B cell (primary cell): ENCODE results near the gene NPHP4. TPM values are rescaled to one million over a fixed set of nuclear protein-coding genes. Genes with fewer than 3 reads are reported as not detected.

Source experiments
- ATAC-seq: fragments of 200-7000 bp; cut with Tn5 transposase; one replicate; pipeline ENCODE4 v1.10.0; 2021; ENCODE audit warnings: low read depth, mild to moderate bottlenecking, moderate number of reproducible peaks, moderate library complexity
- CTCF ChIA-PET: fragments of 350-600 bp; sonication (Branson Sonifier 250); formaldehyde crosslinking; loops from one replicate; lab custom pipeline; 2021; ENCODE audit warnings: antibody characterized with exemption, inconsistent platforms; lab: Charles Lee
- POLR2A ChIA-PET: fragments of 350-600 bp; sonication (Branson Sonifier 250); formaldehyde crosslinking; loops from one replicate; lab custom pipeline; 2021; ENCODE audit warnings: antibody characterized with exemption; lab: Charles Lee
- DNase-seq: peaks from one replicate; pipeline ENCODE4 v3.0.0; 2013
- H2AFZ ChIP-seq: 2 replicates; pipeline ENCODE4 v1.6.1; 2012; ENCODE audit warnings: mild to moderate bottlenecking, low read depth, low read length; ENCODE audit not compliant: insufficient read depth, poor library complexity, severe bottlenecking
- H3K27ac ChIP-seq, 2 donors: 1 replicate in 1 of 2; 2 replicates in 1 of 2; pipeline ENCODE4 v1.5.1; 2012 to 2013; ENCODE audit warnings: low read length in 2 of 2, mild to moderate bottlenecking in 2 of 2, moderate library complexity in 1 of 2
- H3K27me3 ChIP-seq, 4 experiments: fragments of 200-600 bp in 1 of 4; sonication (generic) in 1 of 4; replicated peaks in 1 of 4; 1 replicate in 2 of 4; 2 replicates in 2 of 4; pipeline versions ENCODE4 v1.6.1 to v1.7.0; 2013 to 2016; ENCODE audit warnings: low read length in 3 of 4, mild to moderate bottlenecking in 2 of 4, mixed read lengths in 1 of 4, moderate library complexity in 1 of 4; ENCODE audit not compliant: insufficient read depth in 4 of 4, control insufficient read depth in 3 of 4; ENCODE audit errors: control extremely low read depth in 1 of 4
- H3K36me3 ChIP-seq, 2 experiments: replicated peaks in 1 of 2; 1 replicate in 1 of 2; 2 replicates in 1 of 2; pipeline versions ENCODE4 v1.6.1 to v1.7.1; 2013; ENCODE audit warnings: low read length in 1 of 2; ENCODE audit not compliant: insufficient read depth in 2 of 2, control insufficient read depth in 1 of 2; ENCODE audit errors: control extremely low read depth in 1 of 2, extremely low read depth in 1 of 2
- H3K4me1 ChIP-seq, 2 donors: fragments of 200-600 bp in 1 of 2; sonication (generic) in 1 of 2; 1 replicate in 1 of 2; 2 replicates in 1 of 2; pipeline versions ENCODE4 v1.5.1 to v1.6.1; 2013 to 2017; ENCODE audit warnings: low read length in 2 of 2; ENCODE audit not compliant: control insufficient read depth in 2 of 2, insufficient read depth in 2 of 2
- H3K4me2 ChIP-seq: replicated peaks from 2 replicates; pipeline ENCODE3; 2012; ENCODE audit warnings: mild to moderate bottlenecking, low read depth, low read length; ENCODE audit not compliant: poor library complexity, severe bottlenecking
- H3K4me3 ChIP-seq, 5 experiments: fragments of 200-600 bp in 1 of 5; sonication (generic) in 1 of 5; 1 replicate in 3 of 5; 2 replicates in 2 of 5; pipeline versions ENCODE4 v1.5.1 to v1.7.0; 2011 to 2016; ENCODE audit warnings: low read length in 4 of 5, mild to moderate bottlenecking in 4 of 5, low read depth in 2 of 5, control low read depth in 1 of 5, moderate library complexity in 1 of 5; ENCODE audit not compliant: insufficient read depth in 1 of 5; ENCODE audit errors: control extremely low read depth in 1 of 5, extremely low read depth in 1 of 5
- H3K79me2 ChIP-seq: fragments of 200-600 bp; sonication (generic); one replicate; pipeline ENCODE4 v1.6.0; 2016; ENCODE audit warnings: low read length; ENCODE audit not compliant: control insufficient read depth, insufficient read depth
- H3K9ac ChIP-seq: fragments of 200-600 bp; sonication (generic); 2 replicates; pipeline ENCODE4 v1.6.1; 2017; ENCODE audit warnings: mild to moderate bottlenecking, low read length, moderate library complexity
- H3K9me3 ChIP-seq, 3 donors: one replicate each; pipeline versions ENCODE4 v1.6.1 to v1.7.1; 2013; ENCODE audit warnings: low read length in 2 of 3; ENCODE audit not compliant: control insufficient read depth in 2 of 3, insufficient read depth in 1 of 3; ENCODE audit errors: control extremely low read depth in 1 of 3
- H4K20me1 ChIP-seq: 2 replicates; pipeline ENCODE4 v1.6.0; 2012; ENCODE audit warnings: mild to moderate bottlenecking, low read length; ENCODE audit not compliant: insufficient read depth, control insufficient read depth, poor library complexity, severe bottlenecking
- H3K27ac Mint-ChIP-seq: one replicate; pipeline ENCODE4 v1.8.0; 2021; ENCODE audit warnings: mixed read lengths
- H3K27me3 Mint-ChIP-seq: one replicate; pipeline ENCODE4 v1.8.0; 2021; ENCODE audit warnings: mixed read lengths
- H3K4me1 Mint-ChIP-seq: one replicate; pipeline ENCODE4 v1.8.0; 2021; ENCODE audit warnings: mixed read lengths
- H3K4me3 Mint-ChIP-seq: one replicate; pipeline ENCODE4 v1.8.0; 2021; ENCODE audit warnings: mixed read lengths
- H3K9me3 Mint-ChIP-seq: one replicate; pipeline ENCODE4 v1.8.0; 2022; ENCODE audit warnings: mixed read lengths; ENCODE audit not compliant: insufficient read depth
- EZH2 ChIP-seq: IDR thresholded peaks from 2 replicates; pipeline ENCODE4 v1.6.1; 2012; ENCODE audit warnings: borderline replicate concordance, low read depth, mild to moderate bottlenecking, moderate library complexity, low read length; ENCODE audit not compliant: insufficient read depth, poor library complexity, severe bottlenecking
- WGBS: methylation state at CpG from one replicate; pipeline ENCODE4 v1.1.5; 2013; ENCODE audit warnings: missing lambda C conversion rate; ENCODE audit not compliant: insufficient coverage; 5-methylcytosine and 5-hydroxymethylcytosine counted together
- intact Hi-C: fragments of 100-400 bp; cut with micrococcal nuclease; formaldehyde crosslinking; loops from one replicate; pipeline ENCODE4 v1.10.0; 2022
- polyA plus RNA-seq: library from polyadenylated mRNA; depleted of rRNA; stranded (reverse); fragments of >200 nt; gene quantifications from 2 replicates; pipeline ENCODE4 v1.2.3, GENCODE V29; 2012
- total RNA-seq, 2 donors: library from RNA; stranded (reverse); fragments of 120-200 nt in 1 of 2; gene quantifications; 1 replicate in 1 of 2; 2 replicates in 1 of 2; pipeline versions ENCODE4 v1.2.3 to v1.2.4, GENCODE V29; 2013 to 2022
- TF ChIP-seq, protein P1 (sequence below): fragments of 200-600 bp; IDR thresholded peaks from one replicate; pipeline ENCODE4 v1.8.0; 2022; ENCODE audit warnings: antibody characterized with exemption, mild to moderate bottlenecking

The NPHP4 gene
- total and polyA plus RNA-seq, 2 donors (not counting 1 experiment from before 2014, with no cell fraction given) = 6.5 to 14.8 TPM

GRCh38 chr1:5999711-6000443, 7.7 kb upstream of the NPHP4 start:
- Histone ChIP-seq H2AFZ (no peak overlapping the region), H3K36me3 (no peaks in the 10 kb centered on the region), H3K4me3 (no peak overlapping the region), H3K27me3 (no peaks in the 10 kb centered on the region), H3K27ac (no peak overlapping the region), H3K79me2 (peaks cover 79% of the 10 kb centered on the region), H3K9ac (no peak overlapping the region), H4K20me1 (peaks cover 45% of the 10 kb centered on the region), H3K9me3 (no peaks in the 10 kb centered on the region), H3K4me1 (peaks cover 3 to 5% of the 10 kb centered on the region in 2 donors), H3K4me2 (no peak overlapping the region)
- no peaks in the 10 kb centered on the region for H3K27me3 Mint-ChIP-seq
- DNase-seq (no peak), ATAC-seq (no peak)
- H3K9me3 Mint-ChIP-seq = no peaks in the 10 kb centered on the region
- H3K4me3 Mint-ChIP-seq = no peak overlapping the region
- ChIA-PET CTCF (no interaction called here), POLR2A (no interaction called here)
- intact Hi-C loops = loop anchor here (10.0 kb wide), 2 partner anchors 785 to 1785 kb away; partner anchors contain the start of genes CAMTA1 and PER3
- 96% methylated on average over 26 of the region's 28 CpGs for WGBS
- peaks cover 1% of the 10 kb centered on the region for H3K4me1 Mint-ChIP-seq
- no peak for TF ChIP-seq EZH2
- TF ChIP-seq, protein P1, sequence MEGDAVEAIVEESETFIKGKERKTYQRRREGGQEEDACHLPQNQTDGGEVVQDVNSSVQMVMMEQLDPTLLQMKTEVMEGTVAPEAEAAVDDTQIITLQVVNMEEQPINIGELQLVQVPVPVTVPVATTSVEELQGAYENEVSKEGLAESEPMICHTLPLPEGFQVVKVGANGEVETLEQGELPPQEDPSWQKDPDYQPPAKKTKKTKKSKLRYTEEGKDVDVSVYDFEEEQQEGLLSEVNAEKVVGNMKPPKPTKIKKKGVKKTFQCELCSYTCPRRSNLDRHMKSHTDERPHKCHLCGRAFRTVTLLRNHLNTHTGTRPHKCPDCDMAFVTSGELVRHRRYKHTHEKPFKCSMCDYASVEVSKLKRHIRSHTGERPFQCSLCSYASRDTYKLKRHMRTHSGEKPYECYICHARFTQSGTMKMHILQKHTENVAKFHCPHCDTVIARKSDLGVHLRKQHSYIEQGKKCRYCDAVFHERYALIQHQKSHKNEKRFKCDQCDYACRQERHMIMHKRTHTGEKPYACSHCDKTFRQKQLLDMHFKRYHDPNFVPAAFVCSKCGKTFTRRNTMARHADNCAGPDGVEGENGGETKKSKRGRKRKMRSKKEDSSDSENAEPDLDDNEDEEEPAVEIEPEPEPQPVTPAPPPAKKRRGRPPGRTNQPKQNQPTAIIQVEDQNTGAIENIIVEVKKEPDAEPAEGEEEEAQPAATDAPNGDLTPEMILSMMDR = no peak
- H3K27ac Mint-ChIP-seq = no peak overlapping the region

DNA sequence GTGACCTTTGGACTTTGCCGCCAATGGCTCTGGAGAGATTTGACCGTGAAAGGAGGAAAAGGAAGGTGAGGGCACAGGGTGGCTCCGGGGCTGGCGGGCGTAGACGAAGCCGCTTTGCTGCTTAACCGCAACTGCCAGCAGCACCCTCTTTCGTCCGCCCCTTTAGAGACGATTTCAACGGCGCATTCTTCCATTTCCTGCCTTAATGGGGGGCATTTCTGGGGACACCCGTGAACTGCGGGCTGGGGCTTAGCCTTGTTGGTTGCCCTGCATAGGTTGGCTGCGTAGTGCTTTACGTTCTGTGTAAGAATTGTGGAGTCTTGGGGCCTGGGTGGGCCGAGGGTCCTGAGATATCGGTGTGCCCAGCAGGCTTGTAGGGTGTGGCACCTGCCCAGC, 6.7 kb upstream of the NPHP4 start:
- CTCF ChIA-PET = no interaction called here
- intact Hi-C loops = loop anchor here (10.0 kb wide), 2 partner anchors 786 to 1786 kb away; partner anchors contain the start of genes CAMTA1 and PER3
- no peak for DNase-seq
- Histone ChIP-seq H3K36me3 (no peaks in the 10 kb centered on the region), H3K4me2 (no peak overlapping the region), H3K9me3 (peaks cover 0 to 5% (median 0%) of the 10 kb centered on the region in 3 donors), H3K79me2 (peaks cover 79% of the 10 kb centered on the region), H3K4me3 (no peak overlapping the region), H3K9ac (no peak overlapping the region), H3K27ac (no peak overlapping the region), H3K27me3 (no peaks in the 10 kb centered on the region), H3K4me1 (peaks cover 13 to 14% of the 10 kb centered on the region in 2 donors), H4K20me1 (peaks cover 42% of the 10 kb centered on the region), H2AFZ (no peak overlapping the region)
- POLR2A ChIA-PET = no interaction called here
- Mint-ChIP-seq H3K4me1 (peaks cover 11% of the 10 kb centered on the region), H3K9me3 (no peaks in the 10 kb centered on the region), H3K27me3 (no peaks in the 10 kb centered on the region), H3K4me3 (no peak overlapping the region), H3K27ac (no peak overlapping the region)
- no peak for ATAC-seq
- 98% methylated on average over 19 of the region's 19 CpGs for WGBS
- TF ChIP-seq, protein P1 = no peak
